GM12878 (cell line): Measurements from ENCODE around the gene MYH6. TPM values are rescaled to one million over a fixed set of nuclear protein-coding genes. Genes with fewer than 3 reads are reported as not detected.

ENCODE experiments used
- ATAC-seq: fragments of 200-7000 bp; cut with Tn5 transposase; 3 replicates; pipeline ENCODE4 v1.9.1; 2020; ENCODE audit warnings: mild to moderate bottlenecking, moderate library complexity
- BruUV-seq: library from RNA; stranded (reverse); fragments of 400-500 nt; replicated peaks from 2 replicates; lab custom pipeline; 2021; lab: Mats Ljungman, UMichigan
- CTCF ChIA-PET: fragments of 300-600 bp; sonication (Branson Sonifier 250); formaldehyde crosslinking; extraction: SDS; loops from one replicate; lab custom pipeline; 2021; ENCODE audit warnings: inconsistent platforms; lab: Yijun Ruan, JAX
- POLR2A ChIA-PET: fragments of 350-600 bp; formaldehyde crosslinking; extraction: SDS; loops from one replicate; lab custom pipeline; 2021; ENCODE audit warnings: inconsistent platforms; lab: Charles Lee
- RAD21 ChIA-PET: fragments of 300-600 bp; sonication (Branson Sonifier 250); formaldehyde crosslinking; loops from one replicate; lab custom pipeline; 2023; ENCODE audit warnings: antibody characterized with exemption; ENCODE audit not compliant: unreplicated experiment; lab: Charles Lee
- SMC1A ChIA-PET: fragments of 300-600 bp; sonication (Branson Sonifier 250); formaldehyde crosslinking; loops from one replicate; lab custom pipeline; 2023; ENCODE audit not compliant: unreplicated experiment, uncharacterized antibody; lab: Charles Lee
- DNase-seq: peaks from one replicate; pipeline ENCODE4 v3.0.0-alpha.2; 2011; ENCODE audit warnings: low read depth, low spot score
- FAIRE-seq: peaks from 3 replicates; lab custom pipeline; 2011; peaks lifted over from hg19 to GRCh38; lab: Jason Lieb, UNC
- H2AFZ ChIP-seq: 2 replicates; pipeline ENCODE4 v1.6.0; 2011; ENCODE audit warnings: low read depth, low read length, control low read depth; ENCODE audit not compliant: control insufficient read depth
- H3K27ac ChIP-seq: 2 replicates; pipeline ENCODE4 v1.5.1; 2011; ENCODE audit warnings: control low read depth; ENCODE audit not compliant: control insufficient read depth, insufficient read depth
- H3K27me3 ChIP-seq, 2 experiments: replicated peaks in 1 of 2; 2 replicates each; pipeline versions ENCODE4 v1.6.0 to v1.6.1; 2011; ENCODE audit warnings: low read length in 1 of 2; ENCODE audit not compliant: control insufficient read depth in 2 of 2, insufficient read depth in 2 of 2
- H3K36me3 ChIP-seq, 2 experiments: 2 replicates each; pipeline ENCODE4 v1.5.1; 2011; ENCODE audit warnings: low read length in 1 of 2; ENCODE audit not compliant: control insufficient read depth in 2 of 2, insufficient read depth in 2 of 2
- H3K4me1 ChIP-seq: 2 replicates; pipeline ENCODE4 v1.6.1; 2011; ENCODE audit warnings: mild to moderate bottlenecking, low read length, moderate library complexity, mixed read lengths; ENCODE audit not compliant: control insufficient read depth, insufficient read depth
- H3K4me2 ChIP-seq: 2 replicates; pipeline ENCODE4 v1.6.0; 2011; ENCODE audit warnings: control low read depth; ENCODE audit not compliant: control insufficient read depth, insufficient read depth
- H3K4me3 ChIP-seq: fragments of 200-600 bp; sonication (generic); 2 replicates; pipeline ENCODE4 v1.5.1; 2016
- H3K79me2 ChIP-seq: 2 replicates; pipeline ENCODE4 v1.6.0; 2011; ENCODE audit warnings: low read length; ENCODE audit not compliant: control insufficient read depth, insufficient read depth
- H3K9ac ChIP-seq: 2 replicates; pipeline ENCODE4 v1.8.0; 2011; ENCODE audit warnings: low read length, control low read depth, mixed read lengths; ENCODE audit not compliant: control insufficient read depth, insufficient read depth
- H3K9me3 ChIP-seq: replicated peaks from 3 replicates; pipeline ENCODE4 v1.5.1; 2011; ENCODE audit warnings: mild to moderate bottlenecking, low read length; ENCODE audit not compliant: control insufficient read depth, insufficient read depth
- H4K20me1 ChIP-seq: 2 replicates; pipeline ENCODE4 v1.6.0; 2011; ENCODE audit not compliant: control insufficient read depth, insufficient read depth
- ETV6 ChIP-seq, 2 experiments: fragments of 450-650 bp in 1 of 2; IDR thresholded peaks in 1 of 2; conservative IDR thresholded peaks in 1 of 2; 2 replicates each; pipeline ENCODE4 v1.6.1; 2014; ENCODE audit warnings: antibody characterized with exemption in 1 of 2, borderline replicate concordance in 1 of 2, low read depth in 1 of 2, mild to moderate bottlenecking in 1 of 2, moderate library complexity in 1 of 2
- FOS ChIP-seq: IDR thresholded peaks from 3 replicates; pipeline ENCODE4 v1.6.1; 2011; ENCODE audit warnings: borderline replicate concordance; ENCODE audit not compliant: insufficient read length; ENCODE audit errors: extremely low read depth
- KLF5 ChIP-seq: fragments of 450-650 bp; IDR thresholded peaks from 2 replicates; pipeline ENCODE4 v1.6.1; 2014; ENCODE audit warnings: mild to moderate bottlenecking; ENCODE audit not compliant: partially characterized antibody
- MYB ChIP-seq: fragments of 150-350 bp; IDR thresholded peaks from 2 replicates; pipeline ENCODE4 v1.6.1; 2014; ENCODE audit warnings: mild to moderate bottlenecking, low read depth, low read length, borderline replicate concordance
- NR2C2 ChIP-seq: IDR thresholded peaks from 2 replicates; pipeline ENCODE4 v1.6.1; 2011; ENCODE audit warnings: borderline replicate concordance, low read depth; ENCODE audit not compliant: control insufficient read depth, insufficient read length
- SMC3 ChIP-seq: IDR thresholded peaks from 2 replicates; pipeline ENCODE4 v1.6.1; 2011; ENCODE audit warnings: low read length, improper control_type of control experiment, borderline replicate concordance
- SREBF2 ChIP-seq: IDR thresholded peaks from 2 replicates; pipeline ENCODE4 v1.6.1; 2012; ENCODE audit warnings: mild to moderate bottlenecking, low read length
- TCF7 ChIP-seq: IDR thresholded peaks from 2 replicates; pipeline ENCODE4 v1.6.1; 2014; ENCODE audit warnings: antibody characterized with exemption, borderline replicate concordance
- WRNIP1 ChIP-seq: IDR thresholded peaks from 2 replicates; pipeline ENCODE4 v1.6.1; 2011; ENCODE audit warnings: low read depth, low read length, improper control_type of control experiment, borderline replicate concordance
- YBX1 ChIP-seq: fragments of 450-650 bp; IDR thresholded peaks from 2 replicates; pipeline ENCODE4 v1.6.1; 2016; ENCODE audit warnings: antibody characterized with exemption
- WGBS: methylation state at CpG from one replicate; pipeline ENCODE4 v1.1.6; 2016; ENCODE audit warnings: low lambda C conversion rate; ENCODE audit not compliant: insufficient replicate concordance, insufficient coverage; ENCODE audit errors: missing lambda C conversion rate; 5-methylcytosine and 5-hydroxymethylcytosine counted together
- in situ Hi-C: fragments of 300-500 bp; cut with MboI; formaldehyde crosslinking; loops from 9 replicates; pipeline ENCODE4 v1.14.3; 2018; ENCODE audit warnings: mixed read lengths
- intact Hi-C: fragments of 100-400 bp; cut with micrococcal nuclease; formaldehyde crosslinking; loops from one replicate; pipeline ENCODE4 v1.14.2; 2022; ENCODE audit not compliant: unreplicated experiment
- polyA plus RNA-seq, 11 experiments: library from polyadenylated mRNA; depleted of rRNA in 4 of 11; unstranded in 6 of 11; stranded (reverse) in 5 of 11; fragments of >200 nt; fragmentation: Nextera tagmentation in 4 of 11; fragmentation: Illumina TruSeq in 1 of 11; extraction: Ambion mirVana in 4 of 11; extraction: Trizol in 1 of 11; gene quantifications; 1 replicate in 1 of 11; 2 replicates in 10 of 11; pipeline versions ENCODE4 v1.2.1 to v1.2.3, GENCODE V29; 2011 to 2016; ENCODE audit warnings: inconsistent platforms in 2 of 11, missing spikeins in 2 of 11, low read depth in 1 of 11
- total RNA-seq, 4 experiments: library from RNA; depleted of rRNA in 3 of 4; stranded (reverse); fragments of >200 nt in 3 of 4; fragmentation: Illumina TruSeq in 1 of 4; extraction: Trizol in 1 of 4; gene quantifications; 2 replicates each; pipeline versions ENCODE4 v1.2.1 to v1.2.3, GENCODE V29; 2013 to 2021
- TF ChIP-seq, protein P1 (sequence below): IDR thresholded peaks from 2 replicates; pipeline ENCODE4 v1.6.1; 2012; ENCODE audit warnings: low read length, inconsistent platforms
- TF ChIP-seq, protein P2 (sequence below): fragments of 450-650 bp; IDR thresholded peaks from 2 replicates; pipeline ENCODE4 v1.6.1; 2017; ENCODE audit warnings: mild to moderate bottlenecking, moderate library complexity
- TF ChIP-seq, protein P3 (sequence below): IDR thresholded peaks from 2 replicates; pipeline ENCODE4 v1.6.1; 2012; ENCODE audit warnings: improper control_type of control experiment, low read depth, low read length; ENCODE audit not compliant: insufficient replicate concordance

The MYH6 gene
- total and polyA plus RNA-seq, 10 of the 15 experiments (the other 5 are each of a cell fraction or from before 2014, with no cell fraction given): 0.01 to 0.84 (median 0.05) TPM; not detected in 7

DNA sequence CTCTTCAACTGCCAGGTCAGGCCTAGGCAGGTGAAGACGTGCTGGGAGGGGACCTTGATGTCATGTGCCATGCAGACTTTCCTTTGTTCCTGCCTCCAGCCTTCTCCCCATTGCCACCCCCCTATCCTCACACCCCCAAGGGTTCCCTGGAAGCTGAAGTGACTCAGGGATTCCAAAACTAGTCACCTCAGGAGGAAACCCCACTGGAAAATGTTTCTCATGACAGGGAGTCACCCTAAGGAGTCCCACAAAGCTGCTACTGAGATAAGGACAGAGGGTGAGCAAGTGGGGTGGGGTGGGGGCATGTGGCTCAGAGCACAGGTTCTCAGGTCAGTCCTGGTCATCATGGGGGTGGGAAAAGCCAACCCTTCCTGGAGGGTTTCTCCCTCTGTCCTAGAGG lies 37.9 kb downstream of the MYH6 start:
- peaks cover 0 to 2% of the 10 kb centered on the region in 2 experiments; a peak in 3 of 4 replicates for H3K27me3 ChIP-seq
- no peak overlapping the region for H3K9ac ChIP-seq
- no peaks in the 10 kb centered on the region for H3K79me2 ChIP-seq
- H2AFZ ChIP-seq: no peak overlapping the region
- no peak overlapping the region for H3K4me3 ChIP-seq
- ChIA-PET SMC1A (interaction anchor here (1.1 kb wide), 1 partner anchor 24 kb away, joined by 3 read pairs; no protein-coding TSS in a partner anchor), CTCF (interaction anchor here (1.2 to 1.5 kb wide), 3 partner anchors 8 to 97 kb away, joined by 3 to 4 read pairs (median 3); no protein-coding TSS in a partner anchor), POLR2A (no interaction called here), RAD21 (no interaction called here)
- DNase-seq (no peak), ATAC-seq (no peak), FAIRE-seq (no peak)
- 0% methylated on average over 1 of the region's 1 CpG for WGBS
- H3K27ac ChIP-seq: no peak overlapping the region
- BruUV-seq: no TSS peak
- in situ Hi-C loops: no loop called here
- no peaks in the 10 kb centered on the region for H3K36me3 ChIP-seq
- no peaks in the 10 kb centered on the region for H3K9me3 ChIP-seq
- H3K4me1 ChIP-seq: no peaks in the 10 kb centered on the region
- no peak overlapping the region for H3K4me2 ChIP-seq
- H4K20me1 ChIP-seq: no peaks in the 10 kb centered on the region
- TF ChIP-seq NR2C2 (no peak), ETV6 (conservative IDR thresholded peaks at IDR 0.05 in 1 of 2, IDR thresholded peaks at IDR 0.05 in 1 of 2; ENCODE audit: borderline replicate concordance in 1 of 2, low read depth in 1 of 2) (no peak), TCF7 (no peak), SMC3 (no peak), YBX1 (no peak), KLF5 (no peak), SREBF2 (no peak), FOS (no peak), WRNIP1 (no peak), MYB (no peak)
- TF ChIP-seq, protein P1, sequence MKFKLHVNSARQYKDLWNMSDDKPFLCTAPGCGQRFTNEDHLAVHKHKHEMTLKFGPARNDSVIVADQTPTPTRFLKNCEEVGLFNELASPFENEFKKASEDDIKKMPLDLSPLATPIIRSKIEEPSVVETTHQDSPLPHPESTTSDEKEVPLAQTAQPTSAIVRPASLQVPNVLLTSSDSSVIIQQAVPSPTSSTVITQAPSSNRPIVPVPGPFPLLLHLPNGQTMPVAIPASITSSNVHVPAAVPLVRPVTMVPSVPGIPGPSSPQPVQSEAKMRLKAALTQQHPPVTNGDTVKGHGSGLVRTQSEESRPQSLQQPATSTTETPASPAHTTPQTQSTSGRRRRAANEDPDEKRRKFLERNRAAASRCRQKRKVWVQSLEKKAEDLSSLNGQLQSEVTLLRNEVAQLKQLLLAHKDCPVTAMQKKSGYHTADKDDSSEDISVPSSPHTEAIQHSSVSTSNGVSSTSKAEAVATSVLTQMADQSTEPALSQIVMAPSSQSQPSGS: no peak
- TF ChIP-seq, protein P2, sequence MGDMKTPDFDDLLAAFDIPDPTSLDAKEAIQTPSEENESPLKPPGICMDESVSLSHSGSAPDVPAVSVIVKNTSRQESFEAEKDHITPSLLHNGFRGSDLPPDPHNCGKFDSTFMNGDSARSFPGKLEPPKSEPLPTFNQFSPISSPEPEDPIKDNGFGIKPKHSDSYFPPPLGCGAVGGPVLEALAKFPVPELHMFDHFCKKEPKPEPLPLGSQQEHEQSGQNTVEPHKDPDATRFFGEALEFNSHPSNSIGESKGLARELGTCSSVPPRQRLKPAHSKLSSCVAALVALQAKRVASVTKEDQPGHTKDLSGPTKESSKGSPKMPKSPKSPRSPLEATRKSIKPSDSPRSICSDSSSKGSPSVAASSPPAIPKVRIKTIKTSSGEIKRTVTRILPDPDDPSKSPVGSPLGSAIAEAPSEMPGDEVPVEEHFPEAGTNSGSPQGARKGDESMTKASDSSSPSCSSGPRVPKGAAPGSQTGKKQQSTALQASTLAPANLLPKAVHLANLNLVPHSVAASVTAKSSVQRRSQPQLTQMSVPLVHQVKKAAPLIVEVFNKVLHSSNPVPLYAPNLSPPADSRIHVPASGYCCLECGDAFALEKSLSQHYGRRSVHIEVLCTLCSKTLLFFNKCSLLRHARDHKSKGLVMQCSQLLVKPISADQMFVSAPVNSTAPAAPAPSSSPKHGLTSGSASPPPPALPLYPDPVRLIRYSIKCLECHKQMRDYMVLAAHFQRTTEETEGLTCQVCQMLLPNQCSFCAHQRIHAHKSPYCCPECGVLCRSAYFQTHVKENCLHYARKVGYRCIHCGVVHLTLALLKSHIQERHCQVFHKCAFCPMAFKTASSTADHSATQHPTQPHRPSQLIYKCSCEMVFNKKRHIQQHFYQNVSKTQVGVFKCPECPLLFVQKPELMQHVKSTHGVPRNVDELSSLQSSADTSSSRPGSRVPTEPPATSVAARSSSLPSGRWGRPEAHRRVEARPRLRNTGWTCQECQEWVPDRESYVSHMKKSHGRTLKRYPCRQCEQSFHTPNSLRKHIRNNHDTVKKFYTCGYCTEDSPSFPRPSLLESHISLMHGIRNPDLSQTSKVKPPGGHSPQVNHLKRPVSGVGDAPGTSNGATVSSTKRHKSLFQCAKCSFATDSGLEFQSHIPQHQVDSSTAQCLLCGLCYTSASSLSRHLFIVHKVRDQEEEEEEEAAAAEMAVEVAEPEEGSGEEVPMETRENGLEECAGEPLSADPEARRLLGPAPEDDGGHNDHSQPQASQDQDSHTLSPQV: no peak
- TF ChIP-seq, protein P3, sequence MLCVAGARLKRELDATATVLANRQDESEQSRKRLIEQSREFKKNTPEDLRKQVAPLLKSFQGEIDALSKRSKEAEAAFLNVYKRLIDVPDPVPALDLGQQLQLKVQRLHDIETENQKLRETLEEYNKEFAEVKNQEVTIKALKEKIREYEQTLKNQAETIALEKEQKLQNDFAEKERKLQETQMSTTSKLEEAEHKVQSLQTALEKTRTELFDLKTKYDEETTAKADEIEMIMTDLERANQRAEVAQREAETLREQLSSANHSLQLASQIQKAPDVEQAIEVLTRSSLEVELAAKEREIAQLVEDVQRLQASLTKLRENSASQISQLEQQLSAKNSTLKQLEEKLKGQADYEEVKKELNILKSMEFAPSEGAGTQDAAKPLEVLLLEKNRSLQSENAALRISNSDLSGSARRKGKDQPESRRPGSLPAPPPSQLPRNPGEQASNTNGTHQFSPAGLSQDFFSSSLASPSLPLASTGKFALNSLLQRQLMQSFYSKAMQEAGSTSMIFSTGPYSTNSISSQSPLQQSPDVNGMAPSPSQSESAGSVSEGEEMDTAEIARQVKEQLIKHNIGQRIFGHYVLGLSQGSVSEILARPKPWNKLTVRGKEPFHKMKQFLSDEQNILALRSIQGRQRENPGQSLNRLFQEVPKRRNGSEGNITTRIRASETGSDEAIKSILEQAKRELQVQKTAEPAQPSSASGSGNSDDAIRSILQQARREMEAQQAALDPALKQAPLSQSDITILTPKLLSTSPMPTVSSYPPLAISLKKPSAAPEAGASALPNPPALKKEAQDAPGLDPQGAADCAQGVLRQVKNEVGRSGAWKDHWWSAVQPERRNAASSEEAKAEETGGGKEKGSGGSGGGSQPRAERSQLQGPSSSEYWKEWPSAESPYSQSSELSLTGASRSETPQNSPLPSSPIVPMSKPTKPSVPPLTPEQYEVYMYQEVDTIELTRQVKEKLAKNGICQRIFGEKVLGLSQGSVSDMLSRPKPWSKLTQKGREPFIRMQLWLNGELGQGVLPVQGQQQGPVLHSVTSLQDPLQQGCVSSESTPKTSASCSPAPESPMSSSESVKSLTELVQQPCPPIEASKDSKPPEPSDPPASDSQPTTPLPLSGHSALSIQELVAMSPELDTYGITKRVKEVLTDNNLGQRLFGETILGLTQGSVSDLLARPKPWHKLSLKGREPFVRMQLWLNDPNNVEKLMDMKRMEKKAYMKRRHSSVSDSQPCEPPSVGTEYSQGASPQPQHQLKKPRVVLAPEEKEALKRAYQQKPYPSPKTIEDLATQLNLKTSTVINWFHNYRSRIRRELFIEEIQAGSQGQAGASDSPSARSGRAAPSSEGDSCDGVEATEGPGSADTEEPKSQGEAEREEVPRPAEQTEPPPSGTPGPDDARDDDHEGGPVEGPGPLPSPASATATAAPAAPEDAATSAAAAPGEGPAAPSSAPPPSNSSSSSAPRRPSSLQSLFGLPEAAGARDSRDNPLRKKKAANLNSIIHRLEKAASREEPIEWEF: no peak
- intact Hi-C loops: no loop called here
